ENCODE measurements around the gene QRSL1.
"Not testable (repeated sequence)": the region's sequence is repeated elsewhere in the genome, so short reads cannot be mapped to it uniquely, and the experiment has no call there.

The QRSL1 gene, protein sequence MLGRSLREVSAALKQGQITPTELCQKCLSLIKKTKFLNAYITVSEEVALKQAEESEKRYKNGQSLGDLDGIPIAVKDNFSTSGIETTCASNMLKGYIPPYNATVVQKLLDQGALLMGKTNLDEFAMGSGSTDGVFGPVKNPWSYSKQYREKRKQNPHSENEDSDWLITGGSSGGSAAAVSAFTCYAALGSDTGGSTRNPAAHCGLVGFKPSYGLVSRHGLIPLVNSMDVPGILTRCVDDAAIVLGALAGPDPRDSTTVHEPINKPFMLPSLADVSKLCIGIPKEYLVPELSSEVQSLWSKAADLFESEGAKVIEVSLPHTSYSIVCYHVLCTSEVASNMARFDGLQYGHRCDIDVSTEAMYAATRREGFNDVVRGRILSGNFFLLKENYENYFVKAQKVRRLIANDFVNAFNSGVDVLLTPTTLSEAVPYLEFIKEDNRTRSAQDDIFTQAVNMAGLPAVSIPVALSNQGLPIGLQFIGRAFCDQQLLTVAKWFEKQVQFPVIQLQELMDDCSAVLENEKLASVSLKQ

DNA sequence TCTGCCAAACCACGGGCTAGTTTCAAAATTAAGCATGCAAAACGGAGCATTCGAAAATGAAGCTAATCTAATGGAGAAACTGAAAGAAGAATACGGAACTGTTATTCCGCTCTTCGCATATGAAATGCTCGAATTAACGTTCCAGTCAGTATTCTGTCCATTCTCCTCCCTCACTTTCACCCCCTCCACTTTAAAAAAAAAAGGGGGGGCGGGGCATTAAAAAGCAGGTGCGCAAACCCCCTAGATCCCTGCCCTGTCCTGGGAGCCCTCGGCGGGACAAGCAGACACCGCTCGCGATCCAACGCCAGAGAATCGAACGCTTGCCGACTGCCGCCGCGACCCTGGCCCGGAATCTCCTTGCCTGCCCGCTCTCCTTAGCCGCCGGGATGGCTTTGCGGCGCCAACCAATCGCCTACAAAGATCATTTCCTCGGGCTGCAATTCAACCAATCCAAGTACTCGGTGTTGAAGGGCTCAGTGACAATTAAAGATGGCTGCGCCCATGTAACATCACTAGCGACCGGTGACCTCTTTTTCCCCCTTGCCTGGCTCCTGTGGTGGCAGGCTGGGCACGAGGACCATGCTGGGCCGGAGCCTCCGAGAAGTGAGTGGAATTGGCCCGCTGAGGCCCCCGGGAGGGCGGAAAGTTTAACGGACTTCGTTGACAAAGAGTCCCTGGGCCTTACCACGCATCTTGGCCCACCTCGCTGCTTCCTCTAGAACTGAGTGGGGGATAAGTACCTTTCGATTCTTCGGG lies at the start of gene QRSL1, which contains the start of gene RTN4IP1:
Gene QRSL1 (plus strand): TSS at position 476 of the 756 bp plus-strand sequence. CDS start 104 bp downstream, at position 580.
Gene RTN4IP1 (minus strand): TSS at position 396 of the 756 bp plus-strand sequence. CDS start 477 bp downstream, outside the sequence.
- peak; percentile 60 to 70 for DNase-seq (ENCODE audit: low read depth in 2 of 2)

DNA sequence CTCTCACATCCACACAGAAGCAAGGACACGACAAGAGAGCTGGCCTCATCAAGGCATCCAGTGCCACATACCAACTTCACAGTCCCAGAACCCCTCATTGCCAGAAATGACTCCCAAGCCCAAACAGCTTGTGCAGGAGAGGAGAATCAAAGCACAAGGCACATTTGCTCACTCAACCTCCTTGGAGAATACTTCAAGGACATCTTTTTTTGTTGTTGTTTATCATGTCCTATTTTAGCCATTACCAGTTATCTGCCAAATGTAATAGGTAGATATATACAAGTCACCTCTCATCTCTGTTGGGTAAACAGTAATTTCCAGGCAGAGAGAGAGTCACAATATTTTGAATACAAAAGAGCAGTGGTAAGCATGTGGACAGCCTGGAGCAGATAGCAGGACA lies 47.9 kb upstream of the QRSL1 start:
- DNase-seq (ENCODE audit: low read depth in 2 of 2) = no peak

DNA sequence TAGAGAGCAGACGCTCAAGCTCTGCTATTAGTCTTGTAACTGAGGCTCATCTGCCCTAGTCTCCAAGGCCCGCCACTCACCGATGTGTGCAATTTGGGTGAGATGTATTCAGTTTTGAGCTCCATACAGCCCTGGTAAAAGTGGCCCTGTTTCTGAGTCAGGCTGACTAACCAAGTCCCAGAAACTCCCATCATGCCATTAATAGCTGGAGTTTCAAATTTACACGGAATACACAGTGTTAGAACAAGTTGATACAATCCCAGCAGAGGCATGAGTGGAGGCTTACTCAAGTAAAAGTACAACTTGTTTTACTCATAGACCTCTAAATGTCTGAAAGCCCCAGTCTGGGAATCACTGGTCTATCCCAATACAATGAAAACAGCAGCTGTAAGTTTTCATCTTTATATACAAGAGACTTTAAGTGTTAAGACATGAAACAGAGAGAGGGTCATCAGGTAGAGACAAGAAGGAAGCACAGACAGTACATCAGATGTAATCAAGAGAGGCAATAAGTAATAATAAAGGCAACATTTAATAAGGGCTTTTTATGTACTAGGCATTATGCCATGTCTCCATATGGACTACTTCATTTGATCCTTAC lies 42.5 kb upstream of the QRSL1 start:
- DNase-seq (ENCODE audit: low read depth in 2 of 2) = no peak

DNA sequence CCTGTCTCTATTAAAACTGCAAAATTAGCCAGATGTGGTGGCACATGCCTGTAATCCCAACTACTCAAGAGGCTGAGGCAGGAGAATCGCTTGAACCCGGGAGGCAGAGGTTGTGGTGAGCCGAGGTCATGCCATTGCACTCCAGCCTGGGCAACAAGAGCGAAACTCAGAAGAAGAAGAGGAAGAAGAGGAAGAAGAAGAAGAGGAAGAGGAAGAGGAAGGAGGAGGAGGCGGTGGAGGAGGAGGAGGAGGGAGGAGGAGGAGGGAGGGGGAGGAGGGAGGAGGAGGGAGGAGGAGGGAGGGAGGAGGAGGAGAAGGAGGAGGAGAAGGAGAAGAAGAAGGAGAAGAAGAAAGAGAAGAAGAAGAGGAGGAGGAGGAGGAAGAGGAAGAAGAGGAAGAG lies 40.4 kb upstream of the QRSL1 start:
- not testable (repeated sequence) for DNase-seq (ENCODE audit: low read depth in 2 of 2)

DNA sequence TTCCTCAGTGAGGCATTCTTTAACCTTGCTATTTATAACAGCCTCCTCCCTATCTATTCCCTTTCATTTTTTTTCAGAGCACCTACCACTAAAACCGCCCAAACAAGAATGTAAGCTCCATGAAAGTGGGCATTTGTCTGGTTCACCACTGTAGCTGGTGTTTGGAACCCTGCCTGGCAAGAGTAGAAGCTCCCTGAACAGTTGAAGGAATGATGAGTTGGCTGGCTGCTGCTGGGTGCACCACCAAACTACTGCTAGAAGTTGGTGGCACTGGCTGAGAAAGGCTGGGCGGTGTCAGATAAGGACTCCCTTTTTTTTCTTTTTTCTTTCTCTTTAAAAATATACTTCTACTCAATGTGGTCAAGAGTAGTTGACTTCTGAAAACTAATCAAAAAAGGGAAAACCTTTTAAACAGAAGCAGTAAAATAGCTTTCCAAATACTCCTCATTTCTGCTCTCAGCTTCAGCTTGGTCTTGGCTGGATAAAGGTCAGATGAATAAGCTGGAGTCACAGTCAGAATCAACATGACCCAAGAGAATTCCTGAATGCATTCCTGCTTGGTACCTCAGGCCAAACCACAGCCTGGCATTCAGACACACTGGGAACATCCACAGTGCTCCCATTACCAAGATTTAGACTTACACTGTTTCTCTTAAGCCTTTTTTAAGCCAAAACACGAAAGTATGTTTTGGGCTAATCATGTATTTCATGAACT lies 38.1 kb upstream of the QRSL1 start:
- no peak for DNase-seq (ENCODE audit: low read depth in 2 of 2)

DNA sequence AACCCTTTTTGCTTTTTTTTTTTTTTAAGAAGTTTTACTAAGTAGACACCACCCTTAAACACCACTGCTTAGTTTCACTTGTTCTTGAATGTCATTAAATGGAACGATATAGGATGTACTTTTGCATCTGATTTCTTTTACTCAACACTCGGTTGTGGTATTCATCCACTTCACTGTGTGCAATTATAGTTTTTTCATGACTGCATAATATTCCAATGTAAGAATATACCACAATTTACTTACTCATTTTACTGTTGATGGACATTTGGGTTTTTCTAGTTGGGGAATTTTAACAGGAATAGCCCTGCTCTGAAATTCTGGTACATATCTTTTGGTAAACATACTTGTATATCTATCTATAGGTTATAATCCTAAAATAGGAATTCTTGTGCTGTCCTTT lies 29.9 kb upstream of the QRSL1 start:
- no peak for DNase-seq (ENCODE audit: low read depth in 2 of 2)

DNA sequence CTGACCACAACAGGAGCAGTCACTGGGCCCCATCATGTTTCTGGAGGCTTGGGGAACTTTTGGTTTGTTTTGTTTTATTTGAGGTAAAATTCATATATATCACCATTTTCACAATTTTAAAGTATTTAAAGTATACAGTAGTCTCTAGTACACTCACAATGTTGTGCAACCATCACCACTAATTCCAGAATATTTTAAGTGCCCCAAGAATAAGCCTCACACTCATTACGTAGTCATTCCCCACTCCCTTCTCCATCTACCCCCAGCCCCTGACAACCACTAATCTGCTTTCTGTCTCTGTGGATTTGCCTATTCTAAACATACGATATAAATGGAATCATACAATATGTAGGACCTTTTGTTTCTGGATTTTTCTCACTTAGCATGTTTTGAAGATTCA lies 29.0 kb upstream of the QRSL1 start:
- no peak for DNase-seq (ENCODE audit: low read depth in 2 of 2)

DNA sequence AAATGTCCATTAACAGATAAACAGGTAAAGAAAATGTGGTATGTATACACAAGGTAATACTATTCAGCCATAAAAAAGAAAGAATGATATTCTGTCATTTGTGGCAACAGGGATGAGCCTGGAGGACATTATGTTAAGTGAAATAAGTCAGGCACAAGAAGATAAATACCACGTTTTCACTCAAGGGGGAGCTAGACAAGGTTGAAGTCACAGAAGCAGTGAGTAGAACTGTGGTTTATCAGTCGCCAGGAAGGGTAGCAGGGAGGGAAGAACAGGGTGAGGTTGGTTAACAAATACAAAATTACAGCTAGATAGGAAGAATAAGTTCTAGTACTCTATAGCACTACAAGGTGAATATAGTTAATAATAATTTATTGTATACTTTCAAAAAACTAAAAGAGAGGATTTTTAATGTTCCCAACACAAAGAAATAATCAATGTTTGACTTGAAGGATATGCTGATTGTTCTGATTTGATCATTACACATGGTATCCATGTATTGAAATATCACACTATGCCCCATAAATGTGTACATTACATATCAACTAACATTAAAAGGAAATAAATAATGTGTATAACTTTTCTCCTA lies 21.2 kb upstream of the QRSL1 start:
- DNase-seq (ENCODE audit: low read depth in 2 of 2) = no peak

DNA sequence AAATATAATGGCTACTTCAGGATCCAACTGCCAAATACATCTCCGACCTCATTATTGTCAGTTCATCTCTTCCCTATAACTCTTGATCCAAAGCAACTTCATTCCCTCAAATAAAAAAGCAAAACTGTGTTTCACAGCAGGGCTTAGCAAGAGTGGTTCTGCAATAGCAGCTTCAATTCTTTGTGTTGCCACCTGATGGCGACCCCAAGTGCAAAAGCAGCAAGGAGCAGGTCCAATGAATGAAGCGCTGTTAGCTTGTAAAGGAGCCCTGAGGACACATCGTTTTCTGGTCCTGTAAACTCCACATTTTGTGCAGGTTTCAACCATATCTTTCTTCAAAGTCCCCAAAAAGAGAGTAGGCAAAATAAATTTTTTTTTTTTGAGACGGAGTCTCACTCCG lies 19.7 kb upstream of the QRSL1 start:
- no peak for DNase-seq (ENCODE audit: low read depth in 2 of 2)

DNA sequence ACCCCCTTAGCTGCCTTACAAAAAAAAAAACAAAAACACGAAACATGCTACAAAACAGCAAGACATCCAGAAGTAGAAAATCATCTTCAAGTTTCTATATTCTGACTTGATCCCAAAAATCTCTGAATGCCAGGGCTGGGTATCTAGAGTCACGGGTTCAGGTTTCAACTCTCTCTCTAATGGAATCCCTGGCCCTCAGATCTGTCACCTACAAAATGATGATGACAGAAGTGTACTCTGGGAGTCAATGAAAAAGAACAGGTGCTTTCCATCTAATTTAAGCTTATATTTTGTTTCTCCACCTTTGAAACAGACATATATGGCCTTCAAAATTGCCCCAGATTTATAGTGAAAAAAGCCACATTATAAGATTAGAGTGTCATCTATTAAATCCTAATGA lies 18.3 kb upstream of the QRSL1 start:
- DNase-seq (ENCODE audit: low read depth in 2 of 2) = no peak

DNA sequence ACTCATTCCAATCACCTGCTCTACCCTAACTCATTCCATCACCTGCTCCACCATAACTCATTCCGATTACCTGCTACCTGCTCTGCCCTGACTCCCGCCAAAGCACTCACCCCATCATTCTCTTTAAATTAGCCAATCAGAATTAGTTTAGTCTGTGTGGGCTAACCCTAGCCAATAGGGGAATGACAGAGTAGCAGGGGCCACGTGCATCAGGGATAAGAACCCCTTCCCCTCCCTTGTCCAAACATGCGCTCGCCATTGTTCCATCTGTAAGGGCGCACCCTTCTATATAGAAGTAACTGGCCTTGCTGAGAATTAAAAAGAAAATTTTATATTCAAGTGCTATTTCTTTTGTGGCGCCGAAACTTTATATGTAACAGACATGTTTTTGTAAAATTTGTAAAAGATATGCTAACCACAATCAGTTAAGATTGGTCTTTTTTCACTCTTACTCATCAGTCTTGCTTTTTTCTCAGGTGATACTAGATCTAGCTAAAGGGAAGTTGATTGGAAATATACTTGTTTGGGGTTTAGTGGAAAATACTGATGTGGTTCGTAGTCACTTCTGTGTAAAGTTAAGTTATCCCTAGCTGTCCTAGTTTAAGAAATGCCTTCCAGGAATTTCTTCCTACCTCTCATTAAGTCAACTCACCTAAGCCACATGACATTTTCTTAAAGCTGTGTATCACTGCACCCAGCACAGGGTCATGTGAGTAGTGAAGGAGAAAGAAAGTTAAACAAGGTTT lies 16.5 kb upstream of the QRSL1 start:
- DNase-seq (ENCODE audit: low read depth in 2 of 2) = no peak

DNA sequence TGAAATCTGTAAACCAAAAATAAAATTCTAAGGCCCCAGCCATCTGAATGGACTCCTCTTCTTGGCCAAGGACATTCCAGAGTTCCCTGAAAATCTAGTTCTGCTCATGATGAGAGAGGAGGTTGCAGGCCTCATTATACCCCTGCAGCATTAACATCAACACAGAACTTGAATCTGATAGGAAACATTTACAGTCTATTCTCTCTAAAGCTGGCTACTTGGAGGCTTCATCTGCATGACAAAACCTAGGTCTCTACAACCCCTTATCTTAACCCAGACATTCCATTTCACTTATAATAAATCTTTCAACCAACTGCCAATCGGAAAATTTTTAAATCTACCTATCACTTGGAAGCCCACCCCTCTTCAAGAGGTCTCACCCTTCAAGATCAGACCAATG lies 15.8 kb upstream of the QRSL1 start:
- DNase-seq (ENCODE audit: low read depth in 2 of 2) = no peak

DNA sequence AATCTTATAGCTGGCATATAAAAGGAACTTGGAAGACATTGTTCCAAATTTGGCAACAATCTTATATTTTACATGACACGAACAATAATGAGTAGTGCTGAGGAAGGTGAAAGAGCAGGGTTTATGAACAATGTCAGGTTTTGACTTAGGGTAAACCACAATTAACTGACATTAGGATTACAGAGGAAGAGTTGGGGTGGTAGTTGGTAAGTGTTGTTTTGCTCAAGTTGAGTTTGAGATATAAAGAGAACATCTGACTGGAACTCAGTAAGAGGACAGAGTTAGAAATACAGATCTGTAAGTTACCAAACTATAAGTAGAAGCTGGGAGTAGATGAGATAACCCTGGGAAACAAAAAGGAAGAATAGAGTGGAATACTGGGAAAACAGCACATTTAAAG lies 15.2 kb upstream of the QRSL1 start:
- DNase-seq (ENCODE audit: low read depth in 2 of 2) = no peak

DNA sequence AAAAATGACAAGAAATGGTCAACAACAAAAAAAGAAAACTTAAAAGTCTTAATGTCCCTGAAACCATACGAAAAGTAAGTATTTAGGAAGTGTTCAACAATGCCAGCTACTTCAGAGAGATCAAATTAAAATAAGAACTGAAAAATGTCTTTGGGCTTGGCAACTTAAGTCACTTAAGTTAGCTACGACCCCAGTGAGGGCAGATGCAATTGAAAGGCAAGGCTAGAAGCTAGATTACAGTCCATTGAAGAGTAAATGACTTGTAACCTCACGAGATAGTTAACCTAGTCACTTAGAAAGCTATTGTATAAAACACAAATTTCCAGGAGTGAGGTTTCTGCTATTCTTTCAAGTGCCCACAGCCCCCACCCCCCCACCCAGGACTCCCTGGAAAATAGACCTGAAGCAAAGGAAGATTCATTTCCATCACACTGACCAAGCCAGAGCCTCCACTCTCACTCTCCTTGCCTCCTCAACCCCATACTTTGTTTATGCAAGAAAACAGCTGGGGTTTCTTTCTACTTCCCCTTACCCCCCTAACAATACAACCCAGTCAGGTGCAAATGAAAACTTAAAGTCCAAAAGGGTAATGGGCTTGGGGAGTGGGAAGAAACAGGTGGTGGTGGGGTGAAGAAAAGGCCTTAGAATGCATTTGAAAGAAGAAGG lies 14.7 kb upstream of the QRSL1 start:
- DNase-seq (ENCODE audit: low read depth in 2 of 2) = no peak

DNA sequence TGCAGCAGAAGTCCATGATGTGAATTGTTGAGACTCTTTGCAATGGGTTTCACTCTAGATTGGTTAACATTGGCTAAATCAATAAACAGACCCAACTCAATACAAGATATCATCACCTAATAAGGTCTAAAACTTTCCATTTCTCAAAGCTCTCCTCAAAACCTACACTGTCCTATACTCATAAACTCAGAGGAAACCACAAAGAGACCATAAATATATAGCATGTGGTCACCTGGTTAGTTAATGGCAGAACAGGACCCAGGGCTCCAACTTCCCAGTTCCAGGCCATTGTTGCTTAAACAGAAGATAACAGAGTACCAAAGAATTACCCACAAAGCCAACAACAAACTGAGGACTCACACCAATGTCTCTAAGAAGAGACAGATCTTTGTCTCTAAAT lies 12.1 kb upstream of the QRSL1 start:
- DNase-seq (ENCODE audit: low read depth in 2 of 2) = no peak

DNA sequence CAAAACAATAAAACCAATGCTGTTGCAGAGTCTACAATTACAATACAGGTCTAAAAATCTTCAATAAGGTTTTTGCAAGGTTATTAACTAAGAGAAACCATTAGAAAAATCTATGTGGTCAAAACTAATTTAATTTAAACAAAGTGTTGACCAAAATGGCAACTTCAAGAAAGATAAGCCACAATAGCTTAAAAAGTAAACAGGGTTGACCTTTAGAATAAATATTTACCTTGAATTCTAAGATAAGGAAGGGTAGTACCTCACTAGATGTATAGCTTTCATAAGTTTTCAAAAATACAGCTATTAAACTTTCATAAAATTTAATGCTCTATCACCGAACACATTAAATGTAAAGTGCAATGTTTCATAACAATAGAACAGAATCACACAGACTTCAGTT lies 11.5 kb upstream of the QRSL1 start:
- no peak for DNase-seq (ENCODE audit: low read depth in 2 of 2)

DNA sequence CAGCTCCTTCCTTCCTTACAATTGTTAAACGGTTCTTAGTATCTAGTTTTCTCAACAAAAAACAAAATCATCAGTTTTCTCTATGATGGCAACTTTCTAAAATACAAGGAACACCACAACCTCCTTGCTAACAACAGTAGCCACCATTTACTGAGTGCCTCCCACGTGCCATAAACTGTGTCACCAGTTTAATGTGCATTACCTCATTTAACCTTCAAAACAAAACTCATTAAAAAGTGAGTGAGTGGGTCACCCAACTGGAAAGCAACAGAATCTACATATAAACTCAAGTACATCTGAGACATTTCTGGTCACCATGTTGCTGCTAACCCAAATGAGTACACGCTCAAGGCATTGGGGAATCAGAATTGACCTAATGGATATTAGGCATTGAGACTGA lies 11.1 kb upstream of the QRSL1 start:
- DNase-seq (ENCODE audit: low read depth in 2 of 2) = no peak

DNA sequence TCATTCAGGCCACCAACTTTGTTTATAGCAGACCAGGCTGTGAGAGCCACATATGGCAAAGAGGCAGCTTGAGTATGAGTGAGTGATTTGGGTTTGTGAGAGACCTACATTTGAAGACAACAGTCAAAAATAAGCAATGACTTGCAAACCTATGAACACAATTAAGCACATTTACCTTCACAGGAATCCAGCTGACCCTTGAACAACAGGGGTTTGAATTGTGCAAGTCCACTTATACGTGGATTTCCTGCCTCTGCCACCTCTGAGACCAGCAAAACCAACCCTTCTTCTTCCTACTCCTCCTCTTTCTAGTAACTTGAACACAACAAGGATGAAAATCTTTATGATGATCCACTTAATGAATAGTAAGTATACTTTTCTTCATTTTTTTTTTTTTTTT lies 10.2 kb upstream of the QRSL1 start:
- no peak for DNase-seq (ENCODE audit: low read depth in 2 of 2)

DNA sequence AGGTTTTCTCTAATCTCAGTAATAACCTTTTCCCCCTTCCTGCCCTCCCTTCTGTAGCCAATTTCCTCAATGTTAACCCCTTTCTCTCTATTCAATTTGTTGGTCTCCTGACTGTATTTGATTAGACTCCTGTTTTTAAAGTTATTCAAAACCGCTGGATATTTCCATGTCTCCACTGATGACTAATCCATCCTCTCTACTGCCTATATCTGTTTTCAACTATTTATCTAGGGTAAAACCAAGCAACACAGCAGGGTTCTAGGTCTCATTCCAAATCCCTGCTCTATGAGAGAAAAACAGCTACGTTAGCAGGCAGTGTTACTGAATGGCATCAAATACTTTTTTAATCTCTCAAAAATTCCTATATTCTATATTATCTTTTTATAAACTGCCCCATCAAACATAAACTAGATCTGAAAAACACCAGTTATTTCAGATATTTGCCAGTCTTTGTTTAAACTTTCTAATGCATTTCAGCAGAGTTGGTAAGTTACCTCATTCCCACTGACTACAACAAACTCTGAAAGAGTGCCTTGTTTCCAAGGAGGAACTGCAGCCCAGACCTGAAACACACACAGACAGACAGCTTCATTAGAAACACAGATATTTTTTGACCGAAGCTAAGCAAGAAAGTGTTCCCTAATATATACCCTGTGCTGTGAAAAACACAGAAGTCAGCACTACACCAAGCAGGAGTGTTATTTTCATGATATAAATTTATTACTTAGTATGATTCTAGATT lies 8.3 kb upstream of the QRSL1 start:
- no peak for DNase-seq (ENCODE audit: low read depth in 2 of 2)
